Hematopoietic multipotent progenitor cell treated with erythropoietin and hydrocortisone succinate and interleukin-3 and kit ligand, for 17 days (in vitro differentiated cells): ENCODE measurements around the gene RYR1.

Experiments used
- DNase-seq: peaks from one replicate; pipeline ENCODE4 v3.0.0-alpha.2; 2015; ENCODE audit warnings: low spot score

Gene RYR1

GRCh38 chr19:38433268-38433733, at the start of gene RYR1:
Gene RYR1 (plus strand): TSS chr19:38433691. CDS start chr19:38433830, 139 bp downstream.
- no peak for DNase-seq

- no peak for DNase-seq
These were observed 49.7 kb upstream of the RYR1 start for GRCh38 chr19:38383743-38384142.

DNA sequence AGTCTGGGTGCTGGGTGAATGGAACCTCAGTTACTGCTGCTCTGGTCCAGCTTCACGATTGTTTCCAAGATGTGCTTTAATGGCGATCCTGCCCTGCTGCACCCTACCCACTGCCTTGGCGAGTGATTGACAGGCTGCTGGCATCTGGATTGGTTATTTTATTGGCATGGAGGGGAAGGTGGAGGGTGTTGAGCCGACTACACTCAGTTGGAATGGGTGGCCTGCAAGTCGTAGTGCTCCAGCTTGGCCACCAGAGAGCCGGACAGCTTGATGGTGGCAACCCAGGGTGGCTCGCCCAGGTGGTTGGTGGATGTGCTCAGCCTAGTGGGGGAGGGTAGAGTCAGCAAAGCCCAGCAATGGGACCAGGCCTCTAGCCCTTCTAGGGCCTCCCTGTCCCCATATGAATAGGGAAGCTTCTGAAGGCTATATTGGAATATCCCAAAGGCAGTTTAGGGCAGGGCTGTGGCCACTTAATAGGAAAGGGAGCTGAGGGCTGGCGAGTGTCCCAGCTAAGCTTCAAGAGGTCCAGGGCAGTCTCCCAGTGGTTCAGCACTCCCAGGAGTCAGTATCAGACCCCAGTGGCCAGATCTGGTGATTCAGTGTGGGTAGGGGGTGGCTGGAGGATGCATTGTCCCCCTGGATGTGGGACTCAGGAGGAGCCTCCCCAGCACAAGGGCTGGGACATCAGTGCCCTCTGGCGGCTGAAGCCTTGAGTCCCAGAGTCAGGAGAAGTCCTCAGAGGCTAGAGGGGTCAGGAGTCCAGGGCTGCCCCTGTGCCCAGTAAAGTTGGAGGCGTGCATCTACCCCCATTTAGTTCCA, 49.1 kb upstream of the RYR1 start:
- peak; percentile 35 for DNase-seq

GRCh38 chr19:38385057-38385803, 48.3 kb upstream of the RYR1 start:
- no peak for DNase-seq

DNA sequence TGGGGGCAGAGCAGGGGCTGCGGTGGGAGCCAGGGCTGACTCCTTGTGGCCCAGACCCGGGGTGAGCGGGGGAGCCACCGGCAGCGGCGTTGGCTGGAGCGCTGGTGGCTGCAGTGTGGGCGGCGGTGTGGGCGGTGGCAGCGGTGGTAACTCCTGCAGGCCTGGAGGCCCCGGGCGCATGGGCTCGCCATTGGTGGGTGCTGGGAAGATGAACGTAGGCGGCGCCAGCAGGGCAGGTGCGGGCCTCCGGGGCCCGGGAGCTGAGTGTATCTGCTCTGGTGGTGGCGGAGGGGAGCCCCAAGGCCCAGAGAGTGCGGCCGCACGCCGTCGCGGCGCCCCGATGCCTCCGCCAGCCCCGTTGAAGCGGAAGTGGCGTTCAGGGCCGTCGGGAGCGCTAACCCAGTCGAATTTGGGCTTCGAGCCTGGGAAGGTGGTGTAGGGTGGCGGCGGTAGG, 47.7 kb upstream of the RYR1 start:
- no peak for DNase-seq

DNA sequence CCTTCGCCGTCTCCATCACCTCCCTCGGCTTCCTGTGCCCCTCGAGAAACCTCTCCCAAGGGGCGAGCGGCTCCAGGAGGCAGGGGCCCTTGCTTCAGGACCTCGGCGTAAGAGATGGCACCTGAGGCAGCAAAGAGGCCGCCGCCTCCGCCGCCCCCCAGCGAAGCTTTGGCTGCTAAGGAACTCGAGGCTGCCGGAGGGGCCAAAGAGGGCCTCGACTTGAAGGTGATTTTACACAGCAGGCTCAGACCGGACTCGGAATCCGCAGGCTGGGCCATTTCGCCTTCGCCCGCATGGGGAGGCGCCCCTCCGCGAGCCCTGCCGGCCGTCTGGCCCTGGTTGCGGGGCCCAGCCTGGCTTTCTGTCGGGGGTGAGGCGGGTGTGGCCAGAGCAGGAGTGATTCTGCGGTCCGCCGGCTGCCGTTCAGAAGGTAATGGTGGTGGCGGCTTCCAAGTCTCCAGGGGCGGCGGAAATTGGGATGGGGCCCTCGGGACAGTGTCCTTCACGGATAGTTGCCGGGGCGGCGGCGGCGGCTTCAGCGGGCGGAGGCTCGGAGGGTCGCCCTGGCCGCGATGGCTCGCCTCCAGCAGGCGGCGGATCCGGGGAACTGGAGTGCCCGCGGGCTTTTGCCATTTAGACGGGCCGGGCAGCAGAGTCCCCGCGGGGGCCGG, 47.1 kb upstream of the RYR1 start:
- DNase-seq, result no peak

DNA sequence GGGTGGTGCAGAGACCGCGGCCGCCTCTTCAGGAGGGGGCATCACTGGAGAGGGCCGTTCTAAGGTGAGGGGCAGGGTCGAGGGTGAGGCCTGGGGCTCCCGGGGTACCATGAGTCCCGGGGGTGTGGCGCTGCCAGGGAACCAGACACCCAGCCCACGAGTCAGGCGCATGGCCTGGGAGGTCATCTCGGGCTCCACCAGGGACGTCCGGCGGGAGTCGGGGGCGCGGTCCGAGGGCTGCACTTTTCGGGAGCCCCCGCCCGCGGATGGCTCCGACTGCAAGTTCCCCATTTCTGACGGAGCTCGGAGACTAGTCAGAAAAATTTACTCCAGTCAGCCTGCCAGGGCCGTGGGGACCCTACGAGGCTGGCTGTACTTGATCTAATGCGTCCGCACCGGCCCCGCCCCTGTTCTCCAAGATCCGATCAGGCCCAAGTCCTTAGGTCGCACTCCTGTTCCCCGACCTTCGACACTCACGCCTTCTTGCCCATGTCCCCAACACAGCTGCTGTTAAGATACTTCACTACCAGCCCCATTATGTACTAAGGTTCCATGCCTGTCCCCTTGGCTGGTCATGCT, 46.4 kb upstream of the RYR1 start:
- no peak for DNase-seq

GRCh38 chr19:38387550-38388348, 45.7 kb upstream of the RYR1 start, which contains the start of gene GGN:
Gene GGN (minus strand): TSS chr19:38388034. CDS start chr19:38387261, 773 bp downstream.
- peak; percentile 74 for DNase-seq

DNA sequence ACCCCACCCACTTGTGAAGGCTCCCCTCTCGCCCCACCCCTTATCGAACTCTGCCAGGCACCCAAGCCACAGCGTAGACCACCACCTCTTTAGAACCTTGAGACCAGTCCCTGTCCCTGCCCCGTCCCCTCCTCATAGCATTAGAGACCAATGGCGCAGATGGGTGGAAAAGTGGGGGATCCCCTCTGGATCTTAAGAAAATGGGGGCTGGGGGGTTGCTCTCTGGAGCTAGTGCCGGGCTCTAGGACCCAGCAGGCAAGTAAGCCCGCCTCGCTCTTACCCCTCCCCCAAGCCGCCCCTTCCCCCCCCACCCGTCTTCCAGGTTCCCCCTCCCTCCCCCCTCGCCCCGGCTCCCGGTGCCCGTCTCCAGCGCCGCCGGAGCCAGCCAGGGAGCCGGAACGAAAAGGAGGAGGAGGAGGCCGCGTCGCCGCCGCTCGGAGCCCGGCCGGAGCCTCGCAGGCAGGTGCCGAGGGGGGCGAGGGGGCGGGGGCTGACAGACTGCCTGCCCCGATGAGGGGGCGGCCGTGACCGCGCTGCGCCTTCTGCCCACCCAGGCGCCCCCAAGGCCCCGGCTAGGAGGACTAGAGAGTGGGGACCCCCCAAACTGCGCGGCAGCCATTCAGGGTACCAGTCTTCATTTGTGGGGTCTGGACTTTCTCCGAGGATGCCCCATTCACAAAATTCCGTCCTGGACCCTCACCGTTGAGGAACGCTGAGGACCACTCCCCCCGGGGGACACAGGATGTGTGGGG, 45.0 kb upstream of the RYR1 start, which contains the start of gene SPRED3:
SPRED3 (plus strand) TSS at position 349 of the 752 bp plus-strand sequence. CDS start 1,606 bp downstream, outside the sequence.
- DNase-seq, result no peak

DNA sequence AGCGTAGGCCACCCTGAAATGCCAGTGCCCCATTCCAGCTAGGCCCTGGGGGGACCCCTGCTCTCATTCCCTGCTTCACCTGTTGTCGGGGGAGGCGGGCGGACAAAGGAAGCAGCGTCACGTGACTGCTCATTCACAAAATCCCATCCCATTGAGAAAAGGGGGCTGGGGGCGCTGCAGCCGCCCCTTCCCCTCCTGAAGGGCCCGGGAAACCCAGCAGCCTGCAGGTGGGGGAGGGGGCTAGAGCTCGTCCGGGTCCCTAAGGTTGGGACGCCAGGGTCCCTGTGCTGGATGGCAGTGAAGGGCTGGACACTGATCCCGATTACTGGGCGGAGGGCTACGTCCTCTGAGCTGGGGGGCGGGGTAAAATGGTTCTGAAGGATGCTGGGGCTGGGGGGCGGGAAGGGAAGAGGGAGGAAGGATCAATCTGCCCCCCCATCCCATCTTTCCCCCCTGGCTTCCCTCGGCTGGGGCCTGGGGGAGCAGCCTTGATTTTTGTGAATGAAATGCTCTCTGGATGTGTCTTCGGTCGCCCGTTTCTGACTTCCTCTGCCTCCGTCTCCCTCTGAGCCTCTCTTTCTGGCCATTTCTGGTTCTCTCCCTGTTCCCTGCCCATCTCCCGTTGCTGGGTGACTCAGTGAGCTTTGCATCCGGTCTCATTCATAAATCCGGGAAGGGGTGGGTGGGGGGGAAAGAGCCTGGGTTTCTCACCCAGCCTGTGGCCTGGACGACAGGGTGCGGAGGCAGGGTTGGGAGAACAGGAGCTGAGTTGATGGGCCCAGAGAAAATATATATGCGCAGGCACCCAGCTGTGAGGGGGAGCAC, 44.2 kb upstream of the RYR1 start:
- DNase-seq, result no peak

- DNase-seq, result no peak
These were observed 43.2 kb upstream of the RYR1 start for GRCh38 chr19:38389957-38390924.

GRCh38 chr19:38391911-38392464, 41.5 kb upstream of the RYR1 start:
- no peak for DNase-seq

GRCh38 chr19:38392707-38393308, 40.7 kb upstream of the RYR1 start:
- no peak for DNase-seq

DNA sequence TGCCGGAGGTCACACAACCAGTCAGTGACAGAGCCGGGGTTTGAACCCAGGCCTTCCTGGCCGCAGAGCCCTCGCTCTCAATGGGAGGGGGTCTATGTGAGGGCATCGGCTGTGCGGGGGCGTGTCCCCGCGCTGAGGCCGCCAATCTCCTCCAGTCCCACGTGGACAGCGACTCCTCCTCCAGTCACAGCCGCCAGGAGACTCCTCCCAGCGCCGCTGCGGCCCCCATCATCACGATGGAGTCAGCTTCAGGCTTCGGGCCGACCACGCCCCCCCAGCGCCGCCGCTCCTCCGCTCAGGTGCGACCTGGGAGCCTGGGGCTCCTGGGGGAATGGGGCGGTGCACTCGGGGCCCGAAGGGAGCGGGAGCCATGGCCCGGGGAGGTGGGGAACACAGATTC, 39.0 kb upstream of the RYR1 start:
- no peak for DNase-seq

DNA sequence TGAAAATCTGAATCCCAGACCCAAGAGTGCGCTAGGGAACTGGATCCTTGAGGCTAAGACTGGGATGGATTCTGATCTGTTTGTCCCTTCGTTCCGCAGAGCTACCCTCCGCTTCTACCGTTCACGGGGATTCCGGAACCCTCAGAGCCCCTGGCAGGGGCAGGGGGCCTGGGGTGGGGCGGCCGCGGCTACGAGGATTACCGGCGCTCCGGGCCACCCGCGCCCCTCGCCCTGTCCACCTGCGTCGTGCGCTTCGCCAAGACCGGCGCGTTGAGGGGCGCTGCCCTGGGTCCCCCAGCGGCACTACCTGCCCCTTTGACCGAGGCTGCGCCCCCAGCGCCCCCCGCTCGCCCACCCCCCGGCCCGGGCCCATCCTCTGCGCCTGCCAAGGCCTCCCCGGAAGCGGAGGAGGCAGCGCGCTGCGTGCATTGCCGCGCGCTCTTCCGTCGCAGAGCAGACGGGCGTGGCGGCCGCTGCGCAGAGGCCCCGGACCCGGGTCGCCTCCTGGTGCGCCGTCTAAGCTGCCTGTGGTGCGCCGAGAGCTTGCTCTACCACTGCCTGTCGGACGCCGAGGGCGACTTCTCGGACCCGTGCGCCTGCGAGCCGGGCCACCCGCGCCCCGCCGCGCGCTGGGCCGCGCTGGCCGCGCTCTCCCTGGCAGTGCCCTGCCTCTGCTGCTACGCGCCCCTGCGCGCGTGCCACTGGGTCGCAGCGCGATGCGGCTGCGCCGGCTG, 37.9 kb upstream of the RYR1 start:
- no peak for DNase-seq

- no peak for DNase-seq
These were observed 34.4 kb upstream of the RYR1 start for GRCh38 chr19:38399081-38399480.

GRCh38 chr19:38399537-38399936, 34.0 kb upstream of the RYR1 start:
- DNase-seq, result no peak
